Kidney epithelial cell (primary cell): Measurements from ENCODE around the gene NKX2-3. TPM values are rescaled to one million over a fixed set of nuclear protein-coding genes. Genes with fewer than 3 reads are reported as not detected.

Source experiments
- DNase-seq: peaks from one replicate; pipeline ENCODE4 v3.0.0-alpha.2; 2010; ENCODE audit warnings: low read depth
- H3K27me3 ChIP-seq: 2 replicates; pipeline ENCODE4 v1.6.0; 2011; ENCODE audit warnings: low read length; ENCODE audit not compliant: control insufficient read depth, insufficient read depth
- H3K36me3 ChIP-seq: 2 replicates; pipeline ENCODE4 v1.5.1; 2011; ENCODE audit warnings: low read length; ENCODE audit not compliant: control insufficient read depth, insufficient read depth
- H3K4me3 ChIP-seq: 2 replicates; pipeline ENCODE4 v1.5.1; 2011; ENCODE audit warnings: low read depth, mild to moderate bottlenecking, control low read depth, low read length
- total RNA-seq: library from RNA; depleted of rRNA; stranded (reverse); fragments of >200 nt; gene quantifications from 2 replicates; pipeline ENCODE4 v1.2.3, GENCODE V29; 2015
- TF ChIP-seq, protein P1 (sequence below): IDR thresholded peaks from 2 replicates; pipeline ENCODE4 v1.5.1; 2011; ENCODE audit warnings: mild to moderate bottlenecking, moderate library complexity, low read length, control low read depth, inconsistent platforms; ENCODE audit not compliant: insufficient read depth, poor library complexity, severe bottlenecking

NKX2-3 gene
- total RNA-seq, 1 donor from 2014 or later = not detected

- TF ChIP-seq, protein P1, sequence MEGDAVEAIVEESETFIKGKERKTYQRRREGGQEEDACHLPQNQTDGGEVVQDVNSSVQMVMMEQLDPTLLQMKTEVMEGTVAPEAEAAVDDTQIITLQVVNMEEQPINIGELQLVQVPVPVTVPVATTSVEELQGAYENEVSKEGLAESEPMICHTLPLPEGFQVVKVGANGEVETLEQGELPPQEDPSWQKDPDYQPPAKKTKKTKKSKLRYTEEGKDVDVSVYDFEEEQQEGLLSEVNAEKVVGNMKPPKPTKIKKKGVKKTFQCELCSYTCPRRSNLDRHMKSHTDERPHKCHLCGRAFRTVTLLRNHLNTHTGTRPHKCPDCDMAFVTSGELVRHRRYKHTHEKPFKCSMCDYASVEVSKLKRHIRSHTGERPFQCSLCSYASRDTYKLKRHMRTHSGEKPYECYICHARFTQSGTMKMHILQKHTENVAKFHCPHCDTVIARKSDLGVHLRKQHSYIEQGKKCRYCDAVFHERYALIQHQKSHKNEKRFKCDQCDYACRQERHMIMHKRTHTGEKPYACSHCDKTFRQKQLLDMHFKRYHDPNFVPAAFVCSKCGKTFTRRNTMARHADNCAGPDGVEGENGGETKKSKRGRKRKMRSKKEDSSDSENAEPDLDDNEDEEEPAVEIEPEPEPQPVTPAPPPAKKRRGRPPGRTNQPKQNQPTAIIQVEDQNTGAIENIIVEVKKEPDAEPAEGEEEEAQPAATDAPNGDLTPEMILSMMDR = no peak
- Histone ChIP-seq H3K27me3 (peaks cover 91% of the 10 kb centered on the region), H3K4me3 (no peak overlapping the region), H3K36me3 (no peaks in the 10 kb centered on the region)
- DNase-seq = no peak
Measured at GRCh38 chr10:99537989-99538917, 5.5 kb downstream of the NKX2-3 start.

DNA sequence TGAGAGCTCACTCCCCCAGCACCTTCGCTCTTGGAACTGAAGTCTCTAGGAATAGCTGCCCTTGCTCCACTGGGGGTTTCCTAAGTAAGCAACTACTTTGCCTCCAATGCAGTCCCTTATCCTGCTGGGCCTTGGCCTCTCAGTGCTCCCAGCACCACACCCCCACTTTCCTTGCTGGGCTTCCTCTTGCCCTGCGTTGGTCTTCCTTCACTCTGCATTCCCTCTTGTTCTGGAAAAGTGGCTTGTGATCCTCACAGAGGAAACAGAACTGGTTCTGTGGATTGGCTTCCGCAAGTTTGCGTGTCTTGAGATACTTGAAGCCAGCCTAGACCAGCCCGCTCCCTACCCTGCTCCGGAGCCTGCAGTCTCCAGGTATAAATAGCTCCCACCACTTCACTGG, 6.4 kb downstream of the NKX2-3 start:
- TF ChIP-seq, protein P1 = no peak
- H3K4me3 ChIP-seq = no peak overlapping the region
- no peak for DNase-seq
- no peaks in the 10 kb centered on the region for H3K36me3 ChIP-seq
- peaks cover 87% of the 10 kb centered on the region for H3K27me3 ChIP-seq

DNA sequence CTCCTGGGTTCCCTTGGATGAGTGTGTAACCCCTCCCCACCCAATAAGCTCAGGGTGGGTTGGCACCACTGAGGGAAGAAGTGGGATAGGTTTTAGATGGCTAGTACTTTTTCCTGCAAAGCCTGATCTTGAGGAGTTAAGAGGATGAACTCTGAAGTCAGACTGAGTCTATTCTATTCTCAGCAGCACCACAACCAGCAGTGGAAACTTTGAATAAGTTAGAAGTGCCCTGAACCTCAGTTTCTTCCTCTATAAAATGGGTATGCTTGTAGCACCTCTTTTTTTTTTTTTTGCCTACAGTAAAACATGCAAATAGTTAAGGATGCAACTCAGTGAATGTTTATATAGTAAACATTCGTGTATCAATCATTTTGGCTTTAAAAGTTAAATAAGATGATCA, 7.1 kb downstream of the NKX2-3 start:
- TF ChIP-seq, protein P1 = no peak
- no peaks in the 10 kb centered on the region for H3K36me3 ChIP-seq
- no peak for DNase-seq
- H3K27me3 ChIP-seq = peaks cover 80% of the 10 kb centered on the region
- H3K4me3 ChIP-seq = no peak overlapping the region

GRCh38 chr10:99540306-99540656, 7.5 kb downstream of the NKX2-3 start:
- Histone ChIP-seq H3K36me3 (no peaks in the 10 kb centered on the region), H3K27me3 (peaks cover 77% of the 10 kb centered on the region), H3K4me3 (no peak overlapping the region)
- DNase-seq = no peak
- TF ChIP-seq, protein P1 = no peak

GRCh38 chr10:99540657-99541531, 8.2 kb downstream of the NKX2-3 start:
- TF ChIP-seq, protein P1 = no peak
- Histone ChIP-seq H3K27me3 (peaks cover 75% of the 10 kb centered on the region), H3K36me3 (no peaks in the 10 kb centered on the region), H3K4me3 (no peak overlapping the region)
- DNase-seq = no peak
